NCI-H1694 (cell line): ENCODE results near the gene MAP4K4.

Experiments
- DNase-seq: peaks from one replicate; lab custom pipeline; 2025; lab: John Stamatoyannopoulos, UW

Gene MAP4K4

GRCh38 chr2:101723371-101724124 lies 26.0 kb downstream of the MAP4K4 start:
- no peak for DNase-seq

- DNase-seq = no peak
These were observed 26.6 kb downstream of the MAP4K4 start for GRCh38 chr2:101724125-101724474.

- no peak for DNase-seq
These were observed 27.5 kb downstream of the MAP4K4 start for GRCh38 chr2:101725038-101725437.

GRCh38 chr2:101725515-101726192 lies 28.1 kb downstream of the MAP4K4 start:
- DNase-seq = no peak

GRCh38 chr2:101728865-101729264 lies 31.4 kb downstream of the MAP4K4 start:
- DNase-seq = no peak

- DNase-seq = no peak
These were observed 32.1 kb downstream of the MAP4K4 start for GRCh38 chr2:101729521-101730190.

- no peak for DNase-seq
These were observed 33.9 kb downstream of the MAP4K4 start for GRCh38 chr2:101731221-101732054.

GRCh38 chr2:101732199-101732598 lies 34.7 kb downstream of the MAP4K4 start:
- DNase-seq = no peak

GRCh38 chr2:101732773-101733256 lies 35.3 kb downstream of the MAP4K4 start:
- DNase-seq = no peak

GRCh38 chr2:101733257-101733993 lies 35.9 kb downstream of the MAP4K4 start:
- no peak for DNase-seq

GRCh38 chr2:101734505-101735165 lies 37.1 kb downstream of the MAP4K4 start:
- DNase-seq = no peak

GRCh38 chr2:101735166-101735533 lies 37.6 kb downstream of the MAP4K4 start:
- no peak for DNase-seq

- no peak for DNase-seq
These were observed 38.7 kb downstream of the MAP4K4 start for GRCh38 chr2:101736233-101736632.

GRCh38 chr2:101736861-101737291 lies 39.4 kb downstream of the MAP4K4 start:
- no peak for DNase-seq

GRCh38 chr2:101737478-101738255 lies 40.2 kb downstream of the MAP4K4 start:
- no peak for DNase-seq

GRCh38 chr2:101738649-101739048 lies 41.1 kb downstream of the MAP4K4 start:
- DNase-seq = no peak

GRCh38 chr2:101740555-101740964 lies 43.1 kb downstream of the MAP4K4 start:
- no peak for DNase-seq

- DNase-seq = no peak
These were observed 44.4 kb downstream of the MAP4K4 start for GRCh38 chr2:101741775-101742520.

GRCh38 chr2:101742547-101742946 lies 45.0 kb downstream of the MAP4K4 start:
- DNase-seq = no peak
